SIG-M5 (cell line): ENCODE data around the gene LPP.

Experiments used
- DNase-seq: peaks from one replicate; lab custom pipeline; 2025; lab: John Stamatoyannopoulos, UW

Gene LPP

DNA sequence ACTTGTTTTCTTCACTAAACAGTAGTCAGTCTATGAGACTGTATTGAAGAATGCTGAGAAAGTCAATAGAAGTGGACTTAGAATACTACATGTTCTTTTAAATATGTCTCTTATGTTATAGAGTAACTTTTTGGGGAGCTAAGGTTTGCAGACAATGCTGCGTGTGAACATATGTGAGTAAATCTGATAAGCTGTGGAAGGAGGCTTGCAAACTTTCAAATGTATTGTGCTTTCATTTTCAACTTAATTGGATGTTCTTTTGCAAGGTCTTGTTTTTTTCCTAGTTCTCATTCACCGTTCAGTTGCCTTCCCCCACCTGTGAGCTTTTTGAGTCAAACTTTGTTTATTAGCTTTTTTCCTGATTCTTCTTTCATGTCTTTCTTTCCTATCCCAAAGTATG, 176.2 kb downstream of the LPP start:
- no peak for DNase-seq

DNA sequence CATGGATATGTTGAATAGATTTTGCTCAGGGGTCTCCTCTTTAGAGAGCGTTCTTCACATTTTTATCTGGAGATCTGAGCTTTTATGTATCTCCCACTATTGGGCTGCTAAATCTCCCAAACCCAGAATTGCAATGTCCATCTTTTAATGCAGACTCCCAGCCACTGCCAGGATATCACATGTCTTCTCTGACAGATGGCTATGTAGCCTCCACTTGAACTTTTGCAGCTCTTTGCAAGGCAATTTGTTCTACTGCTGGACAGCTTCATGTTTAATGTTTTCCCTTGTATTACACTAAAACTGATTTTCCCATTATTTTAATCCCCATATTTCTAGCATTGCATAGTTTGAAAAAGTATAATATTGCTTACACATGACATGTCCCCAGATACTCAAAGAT, 177.2 kb downstream of the LPP start:
- DNase-seq: no peak

DNA sequence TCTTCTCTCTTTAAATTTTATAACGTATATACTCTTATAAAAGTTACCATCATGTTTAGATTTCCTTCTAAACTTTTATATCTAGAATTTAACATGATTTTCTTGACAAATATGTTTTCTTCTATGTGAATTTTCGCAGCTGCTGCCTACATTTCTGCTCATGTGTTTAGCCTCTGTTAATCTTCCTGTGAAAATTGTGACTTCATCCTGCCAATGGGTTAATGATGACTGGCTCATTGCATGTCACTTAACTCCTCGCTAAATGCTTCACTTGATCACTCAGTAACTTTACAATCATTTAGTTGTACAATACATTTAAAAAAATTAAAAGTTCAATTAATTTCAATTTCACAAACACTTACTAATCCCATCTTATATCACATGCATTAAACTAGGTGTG, 178.1 kb downstream of the LPP start:
- no peak for DNase-seq

DNA sequence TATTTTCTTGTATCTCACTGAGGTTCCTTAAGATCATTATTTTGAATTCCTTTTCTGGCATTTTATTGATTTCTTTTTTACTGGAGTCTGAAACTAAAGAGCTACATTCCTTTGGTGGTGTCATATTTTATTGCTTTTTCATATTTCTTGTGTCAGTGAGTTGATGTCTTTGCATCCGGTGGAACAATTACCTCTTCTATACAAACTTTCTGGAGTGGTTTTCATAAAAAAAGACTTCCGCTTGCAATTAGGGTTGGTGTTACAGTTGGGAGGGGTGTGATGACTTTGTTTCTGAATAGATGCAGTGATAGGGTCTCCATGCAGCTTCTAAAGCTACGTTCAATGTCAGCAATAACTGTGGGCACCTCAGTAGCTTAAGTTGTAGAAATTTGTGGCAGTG, 181.7 kb downstream of the LPP start:
- DNase-seq: no peak

DNA sequence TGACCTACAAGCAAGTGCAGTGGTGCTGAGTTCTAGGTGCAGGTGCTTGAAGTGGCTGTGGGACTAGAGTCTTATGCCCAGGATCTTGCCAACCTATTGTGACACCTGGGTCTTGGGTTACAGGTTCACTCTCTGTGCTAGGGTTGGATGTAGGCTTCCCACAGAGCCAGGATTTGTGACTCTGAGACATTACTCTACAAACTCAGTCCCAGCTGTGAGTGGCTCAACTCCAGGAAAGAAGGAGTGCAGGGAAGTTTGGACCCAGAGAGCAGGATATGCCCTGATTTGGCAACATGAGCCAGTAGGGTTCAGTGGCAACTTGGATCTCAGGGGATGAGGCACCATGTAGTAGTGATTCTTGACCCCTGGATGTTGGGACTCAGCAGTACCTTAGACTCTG, 182.2 kb downstream of the LPP start:
- DNase-seq: no peak

DNA sequence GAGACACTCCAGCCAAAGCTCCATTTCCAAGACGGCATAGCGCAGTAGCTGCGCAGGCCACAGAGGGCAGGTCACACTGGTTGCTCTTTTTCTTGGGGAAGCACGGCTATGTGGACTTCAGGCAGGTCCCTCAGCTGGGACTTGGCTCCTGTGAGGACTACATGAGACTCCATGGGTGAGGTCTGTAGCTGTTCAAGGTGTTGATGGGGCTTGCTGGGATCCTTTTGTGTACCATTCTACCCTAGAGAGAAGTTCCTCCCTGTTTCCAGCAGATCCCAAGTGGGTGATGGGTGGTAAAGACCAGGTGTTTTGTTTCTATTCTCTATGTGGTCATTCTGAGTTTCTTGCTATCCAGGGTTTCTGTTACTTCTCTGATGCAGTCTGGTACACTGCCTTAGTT, 183.3 kb downstream of the LPP start:
- DNase-seq: no peak

DNA sequence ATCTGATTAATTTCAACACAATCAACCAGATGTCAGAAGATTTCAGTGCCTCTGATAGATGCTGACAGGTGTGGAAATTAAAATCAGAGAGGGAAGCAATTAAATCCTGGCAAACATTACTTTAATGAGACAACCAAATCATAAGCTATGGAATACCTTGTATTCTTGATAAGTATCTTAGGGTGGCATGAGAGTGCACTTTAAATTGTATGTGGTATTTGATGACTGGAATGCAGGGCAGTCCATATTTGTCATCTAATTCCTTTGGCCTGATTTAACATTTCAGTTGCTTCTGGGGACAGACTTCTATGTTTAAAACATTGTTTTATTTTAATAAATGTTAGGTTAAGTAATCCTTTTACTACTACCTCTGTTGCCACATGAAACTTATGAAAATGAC, 184.1 kb downstream of the LPP start:
- DNase-seq: no peak

DNA sequence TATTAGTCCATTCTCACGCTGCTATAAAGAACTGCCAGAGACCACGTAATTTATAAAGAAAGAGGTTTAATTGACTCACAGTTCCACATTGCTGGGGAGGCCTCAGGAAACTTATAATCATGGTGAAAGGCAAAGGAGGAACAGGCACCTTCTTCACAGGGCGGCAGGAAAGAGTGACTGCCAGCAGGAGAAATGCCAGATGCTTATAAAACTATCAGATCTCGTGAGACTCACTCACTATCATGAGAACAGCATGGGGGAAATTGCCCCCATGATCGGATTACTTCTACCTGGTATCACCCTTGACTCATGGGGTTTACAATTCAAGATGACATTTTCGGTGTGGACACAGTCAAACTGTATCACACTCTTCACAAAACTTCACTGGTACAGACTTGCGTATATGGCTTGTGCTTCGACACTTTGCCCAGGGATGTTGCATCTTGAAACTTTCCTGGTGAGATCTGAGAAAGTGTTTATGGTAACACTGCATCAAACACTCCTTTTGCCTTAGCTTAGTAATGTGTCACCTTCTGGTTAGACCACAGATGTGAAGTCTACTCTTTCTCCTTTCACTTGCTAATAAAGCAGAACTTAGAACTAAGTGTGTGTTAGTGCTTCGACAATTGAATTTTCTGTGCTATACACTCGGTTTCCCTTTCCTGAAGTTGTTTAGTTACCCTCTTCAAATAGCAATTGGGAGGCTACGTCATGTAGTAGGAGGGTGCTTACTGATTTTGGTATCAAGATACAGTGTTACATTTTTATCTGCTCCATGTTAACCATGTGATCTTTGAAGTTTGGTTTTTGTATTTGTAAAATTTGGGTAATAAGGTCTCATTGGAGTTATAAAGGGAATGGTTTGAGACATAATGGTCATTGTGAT, 185.7 kb downstream of the LPP start:
- no peak for DNase-seq

DNA sequence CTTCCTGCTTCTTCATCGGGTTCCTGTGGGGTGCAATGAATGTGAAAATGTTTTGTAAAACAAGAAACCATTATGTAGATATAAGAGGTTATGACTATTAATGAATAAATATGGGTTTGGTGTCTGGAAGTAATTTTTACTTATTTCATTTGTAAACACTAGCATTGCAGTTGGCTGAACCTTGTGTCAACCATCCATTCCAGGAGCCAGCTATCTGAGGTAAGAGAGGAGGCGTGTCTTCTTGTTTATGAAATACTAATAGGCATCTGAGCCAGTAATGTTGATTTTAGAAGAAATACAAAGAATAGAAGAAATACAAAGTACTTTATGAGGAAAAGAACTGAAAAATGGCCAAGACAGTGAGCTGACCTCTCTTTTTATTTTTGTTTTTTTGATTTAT, 187.5 kb downstream of the LPP start:
- no peak for DNase-seq

DNA sequence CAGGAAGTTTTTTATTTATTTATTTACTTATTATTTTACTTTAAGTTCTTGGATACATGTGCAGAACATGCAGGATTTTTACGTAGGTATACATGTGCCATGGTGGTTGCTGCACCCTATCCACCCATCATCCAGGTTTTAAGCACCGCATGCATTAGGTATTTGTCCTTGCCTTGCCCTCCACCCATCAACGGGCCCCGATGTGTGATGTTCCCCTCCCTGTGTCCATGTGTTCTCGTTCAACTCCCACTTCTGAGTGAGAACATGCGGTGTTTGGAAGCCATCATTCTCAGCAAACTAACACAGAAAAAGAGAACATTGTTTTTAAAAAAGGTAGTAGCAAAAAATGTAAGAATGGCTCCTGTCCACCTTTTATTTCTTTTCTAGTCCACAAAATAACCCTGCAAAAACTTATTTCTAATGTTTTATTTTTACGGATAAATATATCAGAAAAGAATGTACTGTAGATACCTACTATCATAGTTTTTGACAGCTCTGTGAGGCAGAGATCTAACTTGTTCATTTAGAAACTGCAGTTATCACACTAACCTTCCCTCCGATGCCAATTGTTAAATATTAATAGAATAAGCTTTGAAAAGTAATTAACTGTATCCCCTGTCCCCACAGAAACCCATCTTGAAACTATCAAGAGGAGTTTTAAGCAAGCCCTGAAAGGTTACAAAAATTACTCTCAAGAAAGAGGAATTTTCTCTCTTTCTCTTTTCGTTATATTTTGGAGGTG, 189.2 kb downstream of the LPP start:
- no peak for DNase-seq

DNA sequence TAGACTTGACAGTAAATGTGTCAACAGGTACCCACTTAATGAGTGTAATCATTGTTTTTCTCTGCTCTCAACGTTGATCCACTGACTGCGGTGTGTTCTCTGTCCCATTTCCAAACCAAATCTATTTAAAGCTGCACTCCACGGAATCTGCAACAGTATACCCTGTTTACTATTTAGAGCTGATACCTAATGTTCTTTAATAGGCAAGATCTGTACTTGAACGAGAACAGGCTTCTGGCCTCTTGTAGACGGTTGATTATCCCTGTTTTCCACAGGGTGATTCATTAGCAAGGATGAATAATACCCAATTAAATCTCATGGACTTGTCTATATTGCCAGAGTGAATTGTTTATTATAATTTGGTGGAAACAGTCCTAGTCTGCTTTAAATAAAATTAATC, 189.9 kb downstream of the LPP start:
- no peak for DNase-seq

DNA sequence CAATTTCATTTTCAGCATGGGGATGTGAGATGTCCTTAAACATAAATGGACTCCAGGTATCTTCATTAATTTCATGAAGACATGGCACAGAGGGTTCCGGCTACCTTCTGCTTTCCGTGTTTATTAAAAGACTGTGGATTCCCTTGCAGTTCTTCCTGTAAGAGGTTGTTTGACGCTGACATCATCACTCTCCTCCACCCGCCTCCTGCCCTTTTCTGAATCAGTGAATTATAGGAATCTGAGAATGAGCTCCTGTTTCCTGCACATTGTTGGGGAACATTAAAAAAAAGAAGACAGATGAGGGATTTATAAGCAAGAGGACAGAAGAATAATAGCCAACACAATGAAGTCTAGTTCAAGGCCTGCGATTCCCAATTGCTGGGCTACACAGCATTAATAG, 191.3 kb downstream of the LPP start:
- DNase-seq: no peak

DNA sequence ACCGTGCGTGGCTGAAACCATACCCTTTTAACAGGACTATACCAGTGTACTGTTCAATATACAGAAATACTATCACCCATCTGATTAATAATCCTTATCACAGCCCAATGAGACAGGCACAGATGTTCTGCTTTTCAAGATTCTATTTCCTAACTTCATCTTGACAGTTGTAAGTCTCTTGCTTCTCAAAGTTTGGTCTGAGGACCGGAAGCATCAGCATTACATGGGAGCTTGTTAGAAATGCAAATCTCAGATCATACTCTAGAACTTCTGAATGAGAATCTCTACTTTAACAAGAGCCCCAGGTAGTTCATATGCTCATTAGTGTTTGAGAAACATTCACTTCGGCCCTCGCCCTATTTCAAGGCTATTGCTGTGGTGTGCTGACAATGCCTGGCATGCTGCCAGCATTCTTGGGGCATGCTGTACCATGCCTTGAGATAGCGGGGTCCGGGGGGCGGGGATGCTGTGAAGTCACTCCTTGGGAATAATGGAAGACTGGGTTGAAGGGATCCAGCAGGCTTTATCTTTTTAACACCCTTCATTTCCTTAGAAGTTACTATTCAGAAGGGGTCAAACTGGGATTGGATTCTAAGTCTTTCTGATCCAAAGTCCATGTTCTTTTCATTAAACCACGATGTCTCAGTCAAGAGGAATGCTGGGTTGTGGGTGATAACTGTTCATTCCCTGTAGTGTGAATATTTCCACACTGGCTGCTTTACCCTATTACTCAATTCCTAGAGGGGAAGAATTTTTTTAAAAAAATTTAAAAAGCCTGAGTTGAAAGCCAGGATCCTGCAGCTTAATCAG, 194.7 kb downstream of the LPP start:
- DNase-seq: no peak

DNA sequence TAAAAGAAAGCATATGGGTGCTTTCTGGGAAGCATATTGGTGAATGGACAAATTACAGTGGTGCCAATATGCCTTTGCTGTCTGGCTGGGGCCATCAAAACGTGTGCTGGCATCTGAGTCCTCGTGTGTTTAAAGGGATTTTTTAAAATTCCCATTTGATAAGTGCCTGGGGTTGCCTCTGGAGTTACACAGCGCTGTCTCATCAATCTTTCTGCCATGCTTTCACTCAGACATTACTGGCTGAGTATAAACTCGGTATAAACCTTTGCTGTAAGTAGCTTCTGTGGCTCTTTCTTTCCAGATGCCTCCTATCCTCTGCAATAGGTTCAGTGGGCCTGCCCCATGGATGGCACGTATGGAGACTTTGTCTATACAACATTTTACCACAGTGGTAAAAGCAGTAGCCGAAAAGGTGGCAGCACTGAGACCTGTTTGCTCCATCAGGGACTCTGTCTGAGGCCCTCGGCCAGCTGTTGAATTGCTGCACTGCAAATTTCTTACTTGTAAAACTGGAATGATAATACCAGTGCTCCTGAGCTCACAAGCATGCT, 195.5 kb downstream of the LPP start:
- no peak for DNase-seq

DNA sequence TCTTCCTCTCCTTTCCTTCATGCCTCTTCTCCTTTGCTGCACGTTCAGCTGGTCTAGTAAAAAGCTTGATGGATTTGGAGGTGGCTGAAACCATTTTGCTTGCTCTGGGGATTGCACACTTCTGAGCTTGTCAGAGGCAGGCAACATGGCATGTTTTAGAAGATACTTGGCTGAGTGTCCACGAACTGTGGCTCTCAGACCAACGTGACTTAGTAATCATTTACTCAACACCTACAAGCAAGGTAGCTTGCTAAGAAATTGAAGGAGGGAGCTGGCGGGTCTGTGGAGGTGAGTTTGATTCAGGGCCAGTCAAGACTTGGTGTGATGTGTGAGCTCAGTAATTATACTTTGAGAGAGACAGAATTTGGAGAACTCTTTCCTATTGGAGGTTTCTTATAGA, 196.0 kb downstream of the LPP start:
- DNase-seq: no peak

DNA sequence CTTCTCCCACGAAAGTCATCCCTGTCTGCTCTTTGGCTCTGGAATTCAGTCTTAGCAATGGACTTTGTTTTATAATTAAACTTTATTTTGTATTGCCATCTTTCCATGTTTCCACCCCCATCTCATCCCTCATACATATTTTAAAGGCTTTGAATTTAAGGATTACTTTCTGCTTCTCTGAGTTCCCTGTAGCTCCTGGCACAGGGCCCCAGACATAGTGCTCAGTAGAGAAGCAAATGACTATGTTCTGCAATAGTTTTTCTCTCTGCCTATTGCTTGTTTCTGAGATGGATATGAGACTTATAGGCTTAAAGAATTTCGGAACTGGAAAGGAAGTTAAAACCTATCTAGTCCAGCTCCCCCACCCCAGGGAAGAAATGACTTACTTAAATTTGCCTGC, 197.0 kb downstream of the LPP start:
- DNase-seq: no peak

DNA sequence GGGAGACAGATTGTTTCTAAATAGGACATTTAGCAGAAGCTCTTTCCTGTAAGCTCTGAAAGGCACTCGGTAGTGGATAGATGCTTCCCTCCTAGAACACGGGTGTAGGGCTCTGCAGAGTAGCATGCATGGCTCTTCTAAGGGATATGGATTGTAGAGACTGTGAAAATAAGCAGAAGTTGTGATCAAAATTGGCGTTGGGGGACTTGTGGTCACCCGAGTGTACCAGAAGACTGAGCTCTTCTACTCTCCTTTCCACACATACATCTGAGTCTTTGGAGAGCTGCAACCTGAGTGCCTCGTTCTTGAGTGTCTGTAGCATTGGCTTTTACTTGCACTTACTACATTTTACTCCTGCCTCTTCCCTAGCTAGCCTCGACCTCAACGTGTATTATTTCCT, 197.7 kb downstream of the LPP start:
- DNase-seq: no peak

DNA sequence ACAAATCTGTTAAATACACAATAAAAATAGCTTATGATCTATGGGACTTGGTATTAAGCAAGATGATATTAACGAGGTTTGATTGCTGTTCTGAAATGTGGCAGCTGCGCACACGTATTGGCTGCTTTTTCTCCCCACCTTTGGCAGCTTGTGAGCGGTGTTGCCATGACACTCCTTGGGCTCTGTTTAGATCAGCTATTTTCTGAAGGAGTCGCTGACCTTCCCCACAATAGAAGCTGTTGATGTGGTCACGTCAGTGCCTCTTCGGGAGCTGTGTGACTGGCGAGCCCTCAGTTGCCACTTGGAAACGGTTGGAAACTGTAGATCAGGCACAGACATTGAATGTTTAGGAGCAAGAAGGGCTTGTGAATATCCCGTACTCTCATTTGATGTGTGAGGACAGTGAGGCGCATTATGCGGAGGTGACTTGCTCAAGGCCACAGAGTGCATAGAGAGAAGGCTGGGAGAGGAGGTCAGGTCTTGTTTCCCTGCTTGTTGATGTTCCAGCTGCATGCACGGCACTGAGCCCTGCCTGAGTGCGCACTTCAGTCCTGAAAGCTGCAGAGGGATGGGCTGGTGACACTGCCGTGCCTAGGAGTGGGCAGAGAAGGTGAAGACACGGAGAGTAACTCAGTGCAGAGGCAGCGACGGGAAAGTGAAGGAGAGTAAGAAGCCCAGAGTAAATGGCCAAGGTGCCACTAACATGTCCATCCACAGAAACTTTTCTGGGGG, 198.4 kb downstream of the LPP start:
- DNase-seq: no peak

DNA sequence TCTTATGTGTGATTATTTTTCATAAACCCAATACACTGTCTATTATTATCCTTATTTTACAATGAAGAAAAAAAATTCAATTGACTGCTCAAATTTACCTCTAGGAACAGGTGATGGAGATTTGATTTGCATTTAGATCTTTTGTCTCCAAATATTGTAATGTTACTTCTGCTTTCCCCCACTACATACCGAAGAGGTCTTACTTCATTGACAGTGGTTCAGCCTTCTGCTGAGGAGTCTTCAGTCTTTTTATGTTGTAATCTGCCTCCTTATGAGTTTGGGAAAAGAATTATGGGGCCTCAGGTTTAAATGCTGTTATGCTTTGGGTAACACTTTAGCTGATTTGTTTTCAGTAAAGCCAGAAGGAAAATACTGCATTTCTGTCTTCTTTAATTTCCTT, 199.5 kb downstream of the LPP start:
- no peak for DNase-seq

DNA sequence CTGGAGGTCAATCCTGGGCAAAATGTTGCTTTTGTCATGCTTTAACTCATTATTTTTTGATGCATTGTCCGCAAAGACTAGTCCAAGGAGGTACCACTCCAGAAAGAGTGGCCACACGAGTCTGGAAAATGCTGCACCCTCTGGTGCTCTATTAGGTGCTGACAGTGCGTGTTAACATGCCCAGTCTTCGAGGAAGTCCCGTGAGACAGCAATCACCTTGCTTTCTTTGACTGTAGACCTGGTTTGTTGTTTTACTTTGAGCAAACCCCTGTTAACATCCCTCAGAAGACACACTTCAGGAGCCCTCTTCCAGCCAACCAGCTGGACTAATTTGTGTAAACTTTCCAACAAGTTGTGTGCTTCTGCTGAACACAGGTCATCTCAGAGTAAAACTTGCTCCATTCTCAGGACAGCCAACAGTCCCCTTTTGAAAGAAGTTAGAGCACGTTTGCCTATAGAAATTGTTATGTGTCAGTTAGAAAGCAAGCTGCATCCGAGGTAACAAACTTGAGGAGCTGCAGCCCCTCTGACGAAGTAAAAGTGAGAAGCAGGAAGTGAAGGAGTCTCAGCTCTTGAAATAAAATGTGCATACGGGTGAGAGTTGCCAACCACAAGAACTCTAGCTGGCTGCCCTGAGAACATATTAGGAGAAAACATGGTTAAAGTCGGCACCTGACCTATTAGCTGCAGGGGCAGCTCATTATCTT, 205.0 kb downstream of the LPP start:
- no peak for DNase-seq

DNA sequence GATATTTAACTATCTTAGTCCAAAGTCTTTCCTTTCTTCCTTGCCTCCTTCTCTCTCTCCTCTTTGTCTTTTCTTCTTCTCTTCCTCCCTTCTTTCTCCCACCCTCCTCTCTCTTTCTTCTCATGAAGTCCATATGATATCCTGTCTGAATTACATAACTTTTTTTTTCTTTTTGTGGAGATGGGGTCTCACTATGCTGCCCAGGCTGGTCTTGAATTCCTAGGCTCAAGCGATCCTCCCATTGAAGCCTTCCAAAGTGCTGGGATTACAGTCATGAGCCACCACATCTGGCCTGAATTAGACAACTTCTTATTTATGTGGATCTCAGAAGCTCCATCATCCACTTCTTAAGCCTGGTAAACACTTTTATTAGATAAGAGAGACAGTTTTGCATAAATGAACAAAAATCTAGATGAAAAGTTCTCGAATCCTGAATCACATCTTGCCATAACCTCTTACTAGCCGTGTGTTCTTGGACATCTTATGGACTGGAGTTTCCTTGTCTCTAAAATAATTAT, 206.5 kb downstream of the LPP start:
- DNase-seq: no peak
